GM19240 (cell line): ENCODE measurements around the gene ZNF175.

Source experiments
- DNase-seq: peaks from one replicate; pipeline ENCODE4 v3.0.0; 2011; ENCODE audit warnings: low spot score; ENCODE audit not compliant: insufficient read length

ZNF175 gene

GRCh38 chr19:51549533-51550324 is 21.4 kb upstream of the ZNF175 start:
- DNase-seq, result no peak

GRCh38 chr19:51550848-51551672 is 20.0 kb upstream of the ZNF175 start:
- DNase-seq, result no peak

- no peak for DNase-seq
Measured at GRCh38 chr19:51551673-51552432, 19.2 kb upstream of the ZNF175 start.

- DNase-seq, result no peak
Measured at GRCh38 chr19:51552608-51552995, 18.5 kb upstream of the ZNF175 start.

DNA sequence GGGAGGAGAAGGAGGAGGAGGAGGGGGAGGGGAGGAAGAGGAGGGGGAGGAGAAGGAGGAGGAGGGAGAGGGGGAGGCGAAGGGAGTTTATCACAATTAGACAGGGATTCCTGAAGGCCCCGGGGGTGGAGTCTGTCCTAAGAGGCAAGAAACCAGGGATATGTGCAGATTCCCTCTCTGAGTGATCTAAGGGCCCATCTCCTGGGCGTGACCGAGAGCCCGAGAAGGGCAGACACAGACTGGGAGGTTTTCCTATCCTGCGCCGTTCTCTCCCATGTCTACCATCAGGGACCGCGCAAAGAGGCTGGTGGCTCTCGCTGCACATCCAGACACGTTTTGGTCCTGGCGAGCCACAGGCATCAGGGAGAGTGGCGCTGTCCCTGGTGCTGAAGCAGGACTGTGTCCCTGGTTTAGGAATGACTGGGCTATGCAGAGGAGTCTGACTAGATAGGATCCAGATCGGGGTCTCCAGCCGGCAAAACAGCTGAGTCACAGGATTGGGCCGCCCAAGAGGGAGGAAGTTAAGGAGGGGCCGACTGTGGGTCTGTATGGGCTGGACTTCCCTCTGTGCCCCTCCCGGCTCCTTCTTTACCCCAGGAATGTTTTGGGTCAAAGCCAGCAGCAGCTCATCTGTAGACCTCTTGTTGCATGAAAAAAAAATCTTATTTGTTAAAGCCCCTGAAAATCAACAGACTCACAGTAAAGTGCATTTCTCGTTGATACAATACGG is 17.9 kb upstream of the ZNF175 start:
- no peak for DNase-seq

GRCh38 chr19:51559240-51559639 is 11.8 kb upstream of the ZNF175 start:
- no peak for DNase-seq

- DNase-seq, result no peak
Measured at GRCh38 chr19:51560339-51560738, 10.7 kb upstream of the ZNF175 start.

DNA sequence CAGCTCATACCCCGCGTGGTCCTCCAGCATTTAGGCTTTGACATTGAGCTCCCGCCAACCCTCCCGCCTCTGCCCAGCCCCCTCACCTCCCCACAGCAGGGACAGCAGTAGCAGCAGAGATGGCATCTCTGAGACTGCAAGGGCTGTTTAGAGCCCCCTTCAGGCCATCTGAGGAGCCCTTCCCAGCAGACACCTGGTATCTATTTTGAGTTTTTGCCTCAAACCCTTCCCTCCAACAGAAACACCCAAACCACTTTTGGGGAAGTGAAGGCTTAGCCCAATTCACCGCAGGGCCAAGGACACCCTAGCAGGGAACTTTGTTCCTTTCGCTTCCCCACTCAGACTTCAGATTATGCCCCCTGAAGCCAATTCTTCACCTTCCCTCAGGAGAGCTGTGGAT is 6.3 kb upstream of the ZNF175 start:
- DNase-seq, result no peak

DNA sequence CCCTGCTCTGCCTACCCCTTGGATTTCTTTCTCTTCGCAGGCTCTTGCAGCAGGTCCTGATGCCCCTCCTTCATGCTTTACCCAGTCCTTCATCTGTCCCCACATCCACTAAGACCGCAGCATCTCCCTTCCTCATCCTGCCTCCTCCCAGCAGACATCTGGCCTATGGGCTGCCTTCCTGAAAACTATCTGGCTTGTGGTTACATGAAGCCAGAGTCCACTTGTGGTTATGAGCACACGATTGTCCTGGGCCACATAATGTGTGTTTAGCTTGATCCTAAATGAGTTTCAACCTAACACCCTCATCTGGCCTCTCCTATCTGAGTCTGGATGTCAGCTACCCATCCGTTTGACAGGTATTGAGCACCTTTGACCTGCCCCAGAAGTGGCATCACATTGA is 5.5 kb upstream of the ZNF175 start:
- DNase-seq, result no peak

DNA sequence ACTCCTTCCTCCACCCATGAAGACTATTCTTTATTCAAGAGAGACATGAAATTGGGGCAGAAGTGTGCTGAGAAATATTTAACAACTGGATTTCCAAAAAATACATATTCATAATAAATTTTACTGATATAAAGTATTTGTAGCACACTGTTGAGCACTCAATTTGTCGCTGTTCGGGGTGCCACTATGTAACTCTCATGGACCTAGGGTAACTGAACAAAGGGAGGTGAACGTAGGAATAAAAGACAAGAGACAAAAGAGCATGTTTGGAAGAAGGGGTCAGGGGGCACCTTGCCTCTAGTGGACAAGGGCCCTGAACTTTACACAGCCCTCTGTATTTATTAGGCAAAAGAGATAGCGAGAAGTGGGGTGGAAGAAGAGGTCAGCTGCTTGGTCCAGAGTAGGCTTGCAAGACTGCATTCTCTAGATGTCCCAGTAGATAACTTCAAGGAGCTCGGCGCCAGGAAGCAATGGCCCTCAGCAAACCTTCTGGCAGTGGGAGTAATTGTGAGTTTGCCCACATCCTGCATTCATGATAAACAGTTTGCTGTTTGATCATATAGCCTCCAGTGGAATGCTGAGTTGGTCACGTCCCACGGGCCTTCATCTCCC is 4.5 kb upstream of the ZNF175 start:
- no peak for DNase-seq

GRCh38 chr19:51567583-51567982 is 3.5 kb upstream of the ZNF175 start:
- DNase-seq, result no peak

DNA sequence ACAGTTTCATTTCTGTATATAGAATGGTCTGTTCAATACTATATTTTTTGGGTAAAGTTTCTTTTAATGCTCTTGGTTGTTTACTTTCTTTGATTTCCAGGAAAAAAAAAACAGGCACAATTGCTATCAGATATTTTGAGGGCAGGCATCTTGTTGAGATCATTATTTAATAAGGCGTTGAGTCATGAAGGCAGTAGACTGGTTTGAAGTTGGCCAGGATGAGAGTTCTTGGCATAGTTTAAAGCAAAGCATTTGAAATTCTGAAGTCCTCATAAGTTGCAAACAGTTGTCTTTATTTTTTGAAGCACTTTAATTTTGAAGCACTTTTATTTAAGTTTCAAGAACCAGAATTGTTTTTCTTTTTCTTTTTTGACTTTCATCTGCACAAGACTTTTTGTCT is 2.6 kb upstream of the ZNF175 start:
- DNase-seq, result no peak

- no peak for DNase-seq
Measured at GRCh38 chr19:51571599-51571998, 516 bp downstream of the ZNF175 start.

DNA sequence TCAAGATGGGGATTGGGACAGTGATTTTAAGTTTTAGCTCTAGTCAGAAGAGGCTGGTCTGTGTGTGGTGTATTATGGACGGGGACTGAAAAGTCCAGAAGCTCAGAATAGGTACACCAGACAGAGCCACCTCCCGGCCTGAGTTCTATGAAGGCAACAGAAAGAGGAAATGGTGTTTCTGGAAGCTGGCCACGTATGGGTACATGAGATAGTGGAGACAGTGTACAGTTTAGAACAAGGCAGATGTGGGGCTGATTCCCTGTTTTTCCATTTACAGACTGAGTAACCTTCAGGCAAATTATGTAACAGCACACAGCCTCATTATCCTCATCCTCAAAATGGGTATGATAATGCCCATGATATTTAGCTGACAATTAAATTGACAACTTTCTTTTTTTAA is 1.3 kb downstream of the ZNF175 start:
- DNase-seq, result no peak

- DNase-seq, result no peak
Measured at GRCh38 chr19:51572908-51573307, 1.8 kb downstream of the ZNF175 start.

DNA sequence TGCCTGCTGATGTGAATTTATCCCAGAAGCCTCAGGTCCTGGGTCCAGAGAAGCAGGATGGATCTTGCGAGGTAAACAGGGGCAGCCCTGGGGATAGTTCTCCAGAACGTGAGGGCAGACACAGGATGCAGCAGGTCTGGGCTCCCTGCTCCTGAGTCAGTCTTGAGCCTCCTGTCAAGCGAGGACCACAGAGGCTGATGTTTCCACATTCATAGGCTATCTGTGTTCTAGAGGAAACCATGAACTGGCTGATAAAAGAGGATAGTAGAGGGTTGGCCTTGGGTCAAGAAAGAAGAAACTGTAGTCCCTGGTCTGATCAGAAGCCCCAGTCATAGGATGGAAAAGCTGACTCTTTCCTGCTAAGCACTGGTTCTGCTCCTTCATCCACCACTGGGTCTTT is 2.2 kb downstream of the ZNF175 start:
- DNase-seq, result no peak

DNA sequence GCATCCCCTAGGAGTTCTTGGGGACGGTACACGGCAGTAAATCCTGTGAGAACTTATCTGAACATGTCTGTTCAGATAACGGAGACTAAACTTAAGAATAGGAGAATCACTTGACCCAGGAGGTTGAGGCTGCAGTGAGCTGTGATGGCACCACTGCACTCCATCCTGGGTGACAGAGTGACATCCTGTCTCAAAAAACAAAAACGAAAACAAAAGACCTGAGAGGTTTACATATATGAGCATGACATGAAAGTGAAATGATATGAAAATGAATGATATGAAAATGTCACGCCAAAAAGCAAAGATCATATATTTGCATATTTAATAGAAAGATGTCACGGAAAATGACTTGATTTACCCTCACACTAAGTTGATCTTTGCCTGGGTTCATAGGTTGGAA is 5.8 kb downstream of the ZNF175 start:
- DNase-seq, result no peak

DNA sequence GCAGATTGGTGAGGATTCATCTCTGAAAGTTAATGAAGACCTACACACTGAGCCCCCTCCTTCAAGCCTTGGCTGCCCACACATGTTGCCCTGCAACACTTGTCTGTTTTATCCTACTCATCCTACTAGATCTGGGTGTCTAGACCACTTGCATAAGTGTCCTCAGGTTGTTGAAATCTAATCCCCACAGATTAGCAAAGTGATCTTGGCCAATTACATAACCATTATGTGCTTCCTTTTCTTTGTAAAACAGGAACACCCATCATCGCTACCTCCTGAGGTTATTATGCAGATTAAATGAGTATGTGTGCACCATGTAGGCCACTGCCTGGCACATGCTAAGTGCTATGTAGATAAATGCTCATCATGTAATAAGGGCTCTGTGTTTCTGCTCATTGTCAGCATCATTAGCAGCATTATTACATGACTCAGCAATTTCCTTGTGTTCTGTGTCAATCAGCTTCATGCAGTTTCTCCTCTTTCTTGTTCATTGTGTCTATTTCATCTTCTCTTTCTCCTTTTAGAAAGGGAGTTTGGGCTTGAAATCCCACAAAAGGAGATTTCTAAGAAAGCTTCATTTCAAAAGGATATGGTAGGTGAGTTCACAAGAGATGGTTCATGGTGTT is 15.1 kb downstream of the ZNF175 start:
- DNase-seq, result no peak

DNA sequence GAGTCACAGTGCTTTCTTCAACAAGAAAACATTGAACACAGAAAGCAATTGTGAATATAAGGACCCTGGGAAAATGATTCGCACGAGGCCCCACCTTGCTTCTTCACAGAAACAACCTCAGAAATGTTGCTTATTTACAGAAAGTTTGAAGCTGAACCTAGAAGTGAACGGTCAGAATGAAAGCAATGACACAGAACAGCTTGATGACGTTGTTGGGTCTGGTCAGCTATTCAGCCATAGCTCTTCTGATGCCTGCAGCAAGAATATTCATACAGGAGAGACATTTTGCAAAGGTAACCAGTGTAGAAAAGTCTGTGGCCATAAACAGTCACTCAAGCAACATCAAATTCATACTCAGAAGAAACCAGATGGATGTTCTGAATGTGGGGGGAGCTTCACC is 15.7 kb downstream of the ZNF175 start:
- no peak for DNase-seq
